Stimulated activated CD8-positive, alpha-beta memory T cell treated with anti-CD3 and anti-CD28 coated beads, Interleukin-15, amount 100 ng/mL, for 4 hours (primary cell): ENCODE measurements around the gene STARD9.
"Not testable (repeated sequence)": the region's sequence is repeated elsewhere in the genome, so short reads cannot be mapped to it uniquely, and the experiment has no call there.

Experiments used
- DNase-seq, 2 donors: peaks; one replicate each; pipeline ENCODE4 v3.0.0-alpha.2; 2020; ENCODE audit warnings: low read depth in 2 of 2

The STARD9 gene

GRCh38 chr15:42766109-42766508 is 190.7 kb downstream of the STARD9 start:
- not testable (repeated sequence) for DNase-seq
